Spleen (tissue), 11 donors: ENCODE results near the gene MORC1. TPM values are rescaled to one million over a fixed set of nuclear protein-coding genes. Genes with fewer than 3 reads are reported as not detected.

Experiments used
- DNase-seq: peaks from one replicate; pipeline ENCODE4 v3.0.0-alpha.2; 2020
- H3K27ac ChIP-seq, 8 donors: fragments of 200-600 bp; sonication (generic) in 7 of 8; 1 replicate in 4 of 8; 2 replicates in 4 of 8; pipeline versions ENCODE4 v1.5.0 to v1.8.0; 2016 to 2021; ENCODE audit warnings: inconsistent platforms in 4 of 8, mild to moderate bottlenecking in 4 of 8, moderate library complexity in 1 of 8
- H3K27me3 ChIP-seq, 7 donors: fragments of 200-600 bp; sonication (generic) in 6 of 7; replicated peaks in 1 of 7; 1 replicate in 4 of 7; 2 replicates in 3 of 7; pipeline versions ENCODE4 v1.5.0 to v1.8.0; 2016 to 2021; ENCODE audit warnings: inconsistent platforms in 3 of 7, mild to moderate bottlenecking in 1 of 7
- H3K36me3 ChIP-seq, 6 donors: fragments of 200-600 bp; sonication (generic) in 5 of 6; 1 replicate in 4 of 6; 2 replicates in 2 of 6; pipeline versions ENCODE4 v1.5.0 to v1.8.0; 2016 to 2021; ENCODE audit warnings: inconsistent platforms in 2 of 6
- H3K4me1 ChIP-seq, 6 donors: fragments of 200-600 bp; sonication (generic) in 5 of 6; 1 replicate in 3 of 6; 2 replicates in 3 of 6; pipeline versions ENCODE4 v1.5.0 to v1.8.0; 2016 to 2021; ENCODE audit warnings: inconsistent platforms in 3 of 6
- H3K4me3 ChIP-seq, 8 donors: fragments of 200-600 bp; sonication (generic) in 7 of 8; 1 replicate in 4 of 8; 2 replicates in 4 of 8; pipeline versions ENCODE4 v1.5.0 to v1.8.0; 2016 to 2021; ENCODE audit warnings: inconsistent platforms in 4 of 8, mild to moderate bottlenecking in 4 of 8, moderate library complexity in 2 of 8
- H3K9me3 ChIP-seq, 8 donors: fragments of 200-600 bp; sonication (generic) in 7 of 8; 1 replicate in 4 of 8; 2 replicates in 4 of 8; pipeline versions ENCODE4 v1.5.0 to v1.8.0; 2016 to 2021; ENCODE audit warnings: inconsistent platforms in 4 of 8
- CTCF ChIP-seq, 11 experiments: fragments of 200-600 bp in 7 of 11; fragments of 450-650 bp in 4 of 11; sonication (generic) in 4 of 11; IDR thresholded peaks in 8 of 11; conservative IDR thresholded peaks in 3 of 11; 1 replicate in 7 of 11; 2 replicates in 4 of 11; pipeline versions ENCODE4 v1.4.0 to v1.8.0; 2016 to 2021; ENCODE audit warnings: antibody characterized with exemption in 11 of 11, inconsistent platforms in 4 of 11, mild to moderate bottlenecking in 1 of 11
- POLR2A ChIP-seq, 3 donors: fragments of 450-650 bp; IDR thresholded peaks; one replicate each; pipeline ENCODE4 v1.5.1; 2017; ENCODE audit warnings: antibody characterized with exemption in 3 of 3, mild to moderate bottlenecking in 1 of 3
- POLR2AphosphoS5 ChIP-seq, 3 donors: sonication (generic); formaldehyde crosslinking; IDR thresholded peaks; one replicate each; pipeline ENCODE4 v1.5.1; 2017; ENCODE audit warnings: antibody characterized with exemption in 3 of 3
- WGBS, 5 donors: extraction: QIAGEN DNeasy Blood & Tissue Kit in 3 of 5; methylation state at CpG; one replicate each; pipeline versions ENCODE4 v1.1.5 to v1.1.7; 2013 to 2018; 5-methylcytosine and 5-hydroxymethylcytosine counted together
- intact Hi-C: fragments of 100-400 bp; cut with DNase I; formaldehyde crosslinking; loops from one replicate; pipeline ENCODE4 v1.15.0; 2023; ENCODE audit warnings: low total_unique reads
- polyA plus RNA-seq, 3 donors: library from polyadenylated mRNA; stranded (reverse); fragments of 200-250 nt; gene quantifications; one replicate each; pipeline ENCODE4 v1.2.1, GENCODE V29; 2013
- total RNA-seq, 7 donors: library from RNA; depleted of rRNA in 3 of 7; stranded (reverse); fragments of >200 nt in 3 of 7; fragmentation: NEBNext Ultra II Directional in 4 of 7; extraction: Animal tissue kit (Norgen Biotek cat#: 25700) in 4 of 7; gene quantifications; one replicate each; pipeline versions ENCODE4 v1.1.0 to v1.2.1, GENCODE V29; 2016 to 2021
- donor health status: healthy with polysubstance abuse.
- donor health status: DM: no; HTN: no; CAD: no; lungs with moderate emphysema.
- donor health status: DM: no; HTN: no; CAD: no.
- donor health status: Bipolar disorder and iron deficiency.
- donor health status: healthy.
- donor health status: DM: no; HTN: no; CAD: no.
- donor health status: DM: yes; HTN: yes; CAD: no.

The MORC1 gene
- total and polyA plus RNA-seq, 10 donors: 0.03 to 0.24 (median 0.13) TPM; not detected in 6

- no peak overlapping the region for H3K27ac ChIP-seq
- no peak overlapping the region for H3K4me3 ChIP-seq
- no peaks in the 10 kb centered on the region for H3K36me3 ChIP-seq
- intact Hi-C loops: no loop called here
- peaks cover 0 to 4% (median 0%) of the 10 kb centered on the region in 7 donors for H3K27me3 ChIP-seq
- peaks cover 0 to 4% (median 0%) of the 10 kb centered on the region in 8 donors for H3K9me3 ChIP-seq
- H3K4me1 ChIP-seq: no peaks in the 10 kb centered on the region
- no peak for TF ChIP-seq CTCF (IDR thresholded peaks at IDR 0.05 in 8 of 11, conservative IDR thresholded peaks at IDR 0.05 in 3 of 11)
- TF ChIP-seq POLR2AphosphoS5 (IDR thresholded peaks at IDR 0.05): no peak
- TF ChIP-seq POLR2A (IDR thresholded peaks at IDR 0.05): no peak
- 75 to 91% (median 81%) methylated on average over 8 of the region's 8 CpGs for WGBS, 5 donors
- no peak for DNase-seq
These were observed 180.8 kb downstream of the MORC1 start for GRCh38 chr3:108936924-108937689.

GRCh38 chr3:108931035-108931434 lies 186.9 kb downstream of the MORC1 start:
- no peak for DNase-seq
- intact Hi-C loops: no loop called here
- Histone ChIP-seq H3K36me3 (no peaks in the 10 kb centered on the region), H3K27me3 (peaks cover 0 to 9% (median 0%) of the 10 kb centered on the region in 7 donors), H3K27ac (no peak overlapping the region), H3K4me3 (no peak overlapping the region), H3K4me1 (no peaks in the 10 kb centered on the region), H3K9me3 (peaks cover 0 to 24% (median 8%) of the 10 kb centered on the region in 8 donors)
- no peak for TF ChIP-seq CTCF (IDR thresholded peaks at IDR 0.05 in 8 of 11, conservative IDR thresholded peaks at IDR 0.05 in 3 of 11)
- no peak for TF ChIP-seq POLR2A (IDR thresholded peaks at IDR 0.05)
- TF ChIP-seq POLR2AphosphoS5 (IDR thresholded peaks at IDR 0.05): no peak

GRCh38 chr3:108918866-108919265 lies 199.1 kb downstream of the MORC1 start:
- no peak for TF ChIP-seq CTCF (IDR thresholded peaks at IDR 0.05 in 8 of 11, conservative IDR thresholded peaks at IDR 0.05 in 3 of 11)
- TF ChIP-seq POLR2AphosphoS5 (IDR thresholded peaks at IDR 0.05): no peak
- TF ChIP-seq POLR2A (IDR thresholded peaks at IDR 0.05): no peak
- DNase-seq: no peak
- peaks cover 0 to 7% (median 0%) of the 10 kb centered on the region in 7 donors for H3K27me3 ChIP-seq
- H3K9me3 ChIP-seq: no peaks in the 10 kb centered on the region
- peaks cover 0 to 6% (median 0%) of the 10 kb centered on the region in 6 donors for H3K4me1 ChIP-seq
- H3K27ac ChIP-seq: no peak overlapping the region
- no peaks in the 10 kb centered on the region for H3K36me3 ChIP-seq
- intact Hi-C loops: loop anchor here (5.0 kb wide), 1 partner anchor 257 kb away; no protein-coding TSS in a partner anchor
- WGBS, 5 donors: 89 to 96% (median 91%) methylated on average over 3 of the region's 3 CpGs
- no peak overlapping the region for H3K4me3 ChIP-seq
